Hepatocyte (in vitro differentiated cells): ENCODE results near the gene TLX2. TPM values are rescaled to one million over a fixed set of nuclear protein-coding genes. Genes with fewer than 3 reads are reported as not detected.

Experiments used
- DNase-seq: peaks from one replicate; pipeline ENCODE4 v3.0.0-alpha.2; 2016; ENCODE audit warnings: low spot score
- H2AFZ ChIP-seq: fragments of 200-600 bp; sonication (generic); 2 replicates; pipeline ENCODE4 v1.6.0; 2016; ENCODE audit warnings: antibody characterized with exemption, mild to moderate bottlenecking
- H3K27ac ChIP-seq: fragments of 200-600 bp; sonication (generic); 2 replicates; pipeline ENCODE4 v1.5.1; 2016; ENCODE audit warnings: mild to moderate bottlenecking
- H3K27me3 ChIP-seq: fragments of 200-600 bp; sonication (generic); 2 replicates; pipeline ENCODE4 v1.6.1; 2016
- H3K36me3 ChIP-seq: fragments of 200-600 bp; sonication (generic); replicated peaks from 2 replicates; pipeline ENCODE4 v1.5.1; 2016; ENCODE audit warnings: low read depth; ENCODE audit not compliant: insufficient read depth
- H3K4me1 ChIP-seq: fragments of 200-600 bp; sonication (generic); 2 replicates; pipeline ENCODE4 v1.5.1; 2016; ENCODE audit warnings: mild to moderate bottlenecking, moderate library complexity; ENCODE audit not compliant: insufficient read depth
- H3K4me2 ChIP-seq: fragments of 200-600 bp; sonication (generic); 2 replicates; pipeline ENCODE4 v1.6.0; 2016
- H3K4me3 ChIP-seq: fragments of 200-600 bp; sonication (generic); 2 replicates; pipeline ENCODE4 v1.5.1; 2016; ENCODE audit warnings: mild to moderate bottlenecking
- H3K79me2 ChIP-seq: fragments of 200-600 bp; sonication (generic); 2 replicates; pipeline ENCODE4 v1.6.0; 2017; ENCODE audit warnings: mild to moderate bottlenecking
- H3K9me2 ChIP-seq: fragments of 200-600 bp; sonication (generic); replicated peaks from 2 replicates; pipeline ENCODE4 v1.6.0; 2017; ENCODE audit warnings: mild to moderate bottlenecking; ENCODE audit not compliant: insufficient read depth
- H3K9me3 ChIP-seq: fragments of 200-600 bp; sonication (generic); 2 replicates; pipeline ENCODE4 v1.5.1; 2016; ENCODE audit warnings: low read depth, mild to moderate bottlenecking
- H4K20me1 ChIP-seq: fragments of 200-600 bp; sonication (generic); 2 replicates; pipeline ENCODE4 v1.6.0; 2016; ENCODE audit warnings: mild to moderate bottlenecking; ENCODE audit not compliant: insufficient read depth, poor library complexity, severe bottlenecking
- EZH2 ChIP-seq: fragments of 200-600 bp; sonication (generic); IDR thresholded peaks from 2 replicates; pipeline ENCODE4 v1.6.1; 2016; ENCODE audit warnings: antibody characterized with exemption, mild to moderate bottlenecking, borderline replicate concordance
- EZH2phosphoT487 ChIP-seq: fragments of 200-600 bp; sonication (generic); IDR thresholded peaks from one replicate; pipeline ENCODE4 v1.6.1; 2018; ENCODE audit warnings: antibody characterized with exemption, mild to moderate bottlenecking, low read depth, moderate library complexity; ENCODE audit not compliant: unreplicated experiment, severe bottlenecking
- WGBS: methylation state at CpG from one replicate; pipeline ENCODE4 v1.1.6; 2016; ENCODE audit warnings: low lambda C conversion rate; ENCODE audit errors: missing lambda C conversion rate; 5-methylcytosine and 5-hydroxymethylcytosine counted together
- polyA plus RNA-seq: library from polyadenylated mRNA; unstranded; fragments of >200 nt; fragmentation: Nextera tagmentation; extraction: Ambion mirVana; gene quantifications from 2 replicates; pipeline ENCODE4 v1.2.1, GENCODE V29; 2016
- total RNA-seq: library from RNA; depleted of rRNA; stranded (reverse); fragments of >200 nt; gene quantifications from 2 replicates; pipeline ENCODE4 v1.2.3, GENCODE V29; 2014
- TF ChIP-seq, protein P1 (sequence below): fragments of 200-600 bp; sonication (generic); IDR thresholded peaks from 2 replicates; pipeline ENCODE4 v1.5.1; 2016; ENCODE audit warnings: antibody characterized with exemption, mild to moderate bottlenecking; ENCODE audit not compliant: poor library complexity

Gene TLX2
- total and polyA plus RNA-seq, 2 experiments from 2014 or later, result not detected

GRCh38 chr2:74499267-74499939 lies 14.8 kb upstream of the TLX2 start, which contains the start of gene LBX2:
Gene LBX2 (minus strand): TSS chr2:74499603. CDS start chr2:74499537, 66 bp downstream.
- H3K4me3 ChIP-seq, result peak within 1 kb of the TSS; percentile 60
- no peaks in the 10 kb centered on the region for H4K20me1 ChIP-seq
- H3K27ac ChIP-seq, result peak within 1 kb of the TSS; percentile 39
- no peaks in the 10 kb centered on the region for H3K36me3 ChIP-seq
- peaks cover 14% of the 10 kb centered on the region for H3K79me2 ChIP-seq
- WGBS, result 3% methylated on average over 39 of the region's 65 CpGs
- no peak for DNase-seq
- H3K4me2 ChIP-seq, result peak within 1 kb of the TSS; percentile 98
- peak within 1 kb of the TSS; percentile 72 for H2AFZ ChIP-seq
- peaks cover 52% of the 10 kb centered on the region for H3K27me3 ChIP-seq
- no peaks in the 10 kb centered on the region for H3K9me3 ChIP-seq
- peaks cover 49% of the 10 kb centered on the region for H3K4me1 ChIP-seq
- no peaks in the 10 kb centered on the region for H3K9me2 ChIP-seq
- TF ChIP-seq EZH2 (peak; percentile 75), EZH2phosphoT487 (no peak)

DNA sequence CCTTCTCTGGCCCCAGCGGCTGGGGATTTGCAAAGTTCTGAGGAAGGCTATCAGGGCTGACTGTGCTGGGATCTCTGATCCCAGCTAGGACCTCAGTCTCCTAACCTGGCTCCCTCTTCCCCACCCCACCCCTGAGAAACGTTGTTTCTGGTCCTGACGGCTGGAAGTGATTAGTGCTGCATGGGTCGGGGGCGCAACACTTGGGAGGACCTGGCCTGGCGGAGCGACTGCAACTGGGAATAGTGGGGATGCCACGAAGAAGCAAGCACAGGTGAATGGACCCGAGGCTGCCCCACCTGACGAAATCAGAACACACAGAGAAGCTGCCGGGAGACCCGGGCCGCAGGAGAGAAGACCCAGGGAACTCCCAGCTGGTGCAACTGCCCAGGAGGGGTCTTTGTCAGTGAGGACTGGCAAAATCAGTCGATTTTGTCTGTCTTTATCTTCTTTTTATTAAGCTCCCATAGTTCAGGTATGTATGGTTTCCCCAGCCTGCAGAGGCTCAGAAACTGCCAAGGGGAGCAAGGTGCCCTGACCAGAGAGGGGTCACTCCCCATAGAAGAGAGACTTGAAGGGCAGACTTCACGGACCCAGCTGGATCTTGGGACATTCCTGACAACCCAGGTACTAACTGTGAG lies 14.2 kb upstream of the TLX2 start:
- H4K20me1 ChIP-seq, result no peaks in the 10 kb centered on the region
- no peak for DNase-seq
- peaks cover 52% of the 10 kb centered on the region for H3K27me3 ChIP-seq
- H3K9me2 ChIP-seq, result no peaks in the 10 kb centered on the region
- peak overlapping the region; percentile 98 for H3K4me2 ChIP-seq
- H3K4me3 ChIP-seq, result peak overlapping the region; percentile 60
- peaks cover 50% of the 10 kb centered on the region for H3K4me1 ChIP-seq
- peaks cover 20% of the 10 kb centered on the region for H3K79me2 ChIP-seq
- peak overlapping the region; percentile 72 for H2AFZ ChIP-seq
- H3K27ac ChIP-seq, result no peak overlapping the region
- no peaks in the 10 kb centered on the region for H3K36me3 ChIP-seq
- H3K9me3 ChIP-seq, result no peaks in the 10 kb centered on the region
- 38% methylated on average over 15 of the region's 15 CpGs for WGBS
- TF ChIP-seq, protein P1, sequence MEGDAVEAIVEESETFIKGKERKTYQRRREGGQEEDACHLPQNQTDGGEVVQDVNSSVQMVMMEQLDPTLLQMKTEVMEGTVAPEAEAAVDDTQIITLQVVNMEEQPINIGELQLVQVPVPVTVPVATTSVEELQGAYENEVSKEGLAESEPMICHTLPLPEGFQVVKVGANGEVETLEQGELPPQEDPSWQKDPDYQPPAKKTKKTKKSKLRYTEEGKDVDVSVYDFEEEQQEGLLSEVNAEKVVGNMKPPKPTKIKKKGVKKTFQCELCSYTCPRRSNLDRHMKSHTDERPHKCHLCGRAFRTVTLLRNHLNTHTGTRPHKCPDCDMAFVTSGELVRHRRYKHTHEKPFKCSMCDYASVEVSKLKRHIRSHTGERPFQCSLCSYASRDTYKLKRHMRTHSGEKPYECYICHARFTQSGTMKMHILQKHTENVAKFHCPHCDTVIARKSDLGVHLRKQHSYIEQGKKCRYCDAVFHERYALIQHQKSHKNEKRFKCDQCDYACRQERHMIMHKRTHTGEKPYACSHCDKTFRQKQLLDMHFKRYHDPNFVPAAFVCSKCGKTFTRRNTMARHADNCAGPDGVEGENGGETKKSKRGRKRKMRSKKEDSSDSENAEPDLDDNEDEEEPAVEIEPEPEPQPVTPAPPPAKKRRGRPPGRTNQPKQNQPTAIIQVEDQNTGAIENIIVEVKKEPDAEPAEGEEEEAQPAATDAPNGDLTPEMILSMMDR, result no peak
- no peak for TF ChIP-seq EZH2

- no peaks in the 10 kb centered on the region for H3K9me2 ChIP-seq
- peaks cover 25% of the 10 kb centered on the region for H3K79me2 ChIP-seq
- H3K4me2 ChIP-seq, result peak overlapping the region; percentile 98
- no peak overlapping the region for H3K27ac ChIP-seq
- H3K36me3 ChIP-seq, result no peaks in the 10 kb centered on the region
- no peaks in the 10 kb centered on the region for H3K9me3 ChIP-seq
- DNase-seq, result no peak
- TF ChIP-seq EZH2phosphoT487 (no peak), EZH2 (no peak)
- TF ChIP-seq, protein P1, result no peak
- H4K20me1 ChIP-seq, result no peaks in the 10 kb centered on the region
- H2AFZ ChIP-seq, result no peak overlapping the region
- H3K4me1 ChIP-seq, result peaks cover 52% of the 10 kb centered on the region
- H3K27me3 ChIP-seq, result peaks cover 50% of the 10 kb centered on the region
- H3K4me3 ChIP-seq, result no peak overlapping the region
Measured at GRCh38 chr2:74500578-74500946, 13.7 kb upstream of the TLX2 start.

DNA sequence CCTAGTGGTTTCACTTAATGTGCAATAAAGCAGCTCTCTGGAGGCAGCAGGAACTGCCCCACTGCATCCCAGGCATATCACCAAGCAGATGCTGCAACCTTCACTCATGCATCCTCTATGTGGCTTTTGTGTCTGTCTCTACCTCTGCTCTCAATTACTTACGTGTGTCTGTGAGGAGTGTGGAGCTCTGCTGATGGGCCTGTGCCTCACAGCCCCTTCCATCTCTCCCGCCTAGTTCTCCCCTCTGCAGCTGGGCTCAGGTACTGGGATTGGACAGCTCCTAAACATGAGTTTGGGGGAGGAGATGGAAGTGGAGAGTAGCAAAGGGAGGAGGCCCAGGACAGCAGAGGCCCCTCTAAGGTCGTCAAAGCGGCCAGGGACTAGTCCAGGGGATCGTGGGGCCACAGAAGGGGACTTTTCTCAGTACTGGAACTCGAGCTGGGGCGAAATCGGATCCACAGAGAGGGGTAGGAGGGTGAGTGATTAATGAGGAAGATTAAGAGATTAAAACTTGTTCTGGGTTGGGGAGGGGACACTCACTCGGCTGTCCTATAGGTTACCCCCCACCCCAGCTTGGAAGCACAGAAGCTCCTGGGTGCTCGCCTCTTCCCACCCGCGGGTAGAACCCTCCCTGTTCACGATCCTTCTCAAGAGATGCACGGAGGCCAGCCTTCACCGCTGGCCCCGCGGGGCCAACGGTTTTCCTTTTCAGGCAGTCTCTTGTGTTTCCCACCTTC lies 12.7 kb upstream of the TLX2 start:
- Histone ChIP-seq H3K4me1 (peaks cover 61% of the 10 kb centered on the region), H3K27me3 (peaks cover 49% of the 10 kb centered on the region), H3K4me3 (peak overlapping the region; percentile 6), H2AFZ (no peak overlapping the region), H3K27ac (peak overlapping the region; percentile 99), H4K20me1 (no peaks in the 10 kb centered on the region), H3K9me2 (no peaks in the 10 kb centered on the region), H3K79me2 (peaks cover 35% of the 10 kb centered on the region), H3K9me3 (no peaks in the 10 kb centered on the region), H3K36me3 (no peaks in the 10 kb centered on the region), H3K4me2 (peak overlapping the region; percentile 92)
- DNase-seq, result no peak
- TF ChIP-seq EZH2phosphoT487, result no peak
- TF ChIP-seq, protein P1, result no peak
- TF ChIP-seq EZH2, result no peak
- 51% methylated on average over 18 of the region's 18 CpGs for WGBS
